IMR-90 (cell line): ENCODE results near the gene CLIC4.

Experiments used
- BHLHE40 ChIP-seq: fragments of 150-350 bp; IDR thresholded peaks from 2 replicates; pipeline ENCODE4 v1.6.1; 2016; ENCODE audit warnings: mild to moderate bottlenecking, low read depth, low read length
- CEBPB ChIP-seq: IDR thresholded peaks from 2 replicates; pipeline ENCODE4 v1.6.1; 2012; ENCODE audit warnings: low read depth, low read length, improper control_type of control experiment
- CHD1 ChIP-seq: IDR thresholded peaks from 2 replicates; pipeline ENCODE4 v1.6.1; 2012; ENCODE audit warnings: low read depth, low read length, improper control_type of control experiment
- CTCF ChIP-seq: conservative IDR thresholded peaks from 2 replicates; pipeline ENCODE4 v1.5.1; 2012; ENCODE audit warnings: mild to moderate bottlenecking, low read depth, low read length, improper control_type of control experiment
- FOS ChIP-seq: fragments of 150-350 bp; IDR thresholded peaks from 2 replicates; pipeline ENCODE4 v1.6.1; 2016; ENCODE audit warnings: low read depth, low read length
- MAFK ChIP-seq: IDR thresholded peaks from 2 replicates; pipeline ENCODE4 v1.6.1; 2012; ENCODE audit warnings: low read depth, low read length, improper control_type of control experiment
- POLR2A ChIP-seq: IDR thresholded peaks from 2 replicates; pipeline ENCODE4 v1.6.1; 2012; ENCODE audit warnings: mild to moderate bottlenecking, low read depth, low read length
- RAD21 ChIP-seq: IDR thresholded peaks from 2 replicates; pipeline ENCODE4 v1.6.1; 2012; ENCODE audit warnings: low read length, improper control_type of control experiment
- RCOR1 ChIP-seq: IDR thresholded peaks from 2 replicates; pipeline ENCODE4 v1.6.1; 2012; ENCODE audit warnings: mild to moderate bottlenecking, low read length, improper control_type of control experiment; ENCODE audit not compliant: insufficient replicate concordance
- SMC3 ChIP-seq: fragments of 150-350 bp; IDR thresholded peaks from 2 replicates; pipeline ENCODE4 v1.6.1; 2016; ENCODE audit warnings: low read depth, mild to moderate bottlenecking, antibody characterized with exemption, low read length, moderate library complexity

GRCh38 chr1:24786191-24786590, 40.9 kb downstream of the CLIC4 start:
- TF ChIP-seq CTCF (no peak), BHLHE40 (no peak), POLR2A (no peak), SMC3 (no peak), RAD21 (no peak), CHD1 (no peak), FOS (no peak), CEBPB (peak; percentile 69), MAFK (no peak), RCOR1 (no peak)
